GM23248 (cell line): ENCODE data around the gene SSR2. TPM values are rescaled to one million over a fixed set of nuclear protein-coding genes. Genes with fewer than 3 reads are reported as not detected.

Experiments
- DNase-seq: peaks from one replicate; pipeline ENCODE4 v3.0.0-alpha.2; 2015
- H2AFZ ChIP-seq: fragments of 200-600 bp; sonication (generic); 2 replicates; pipeline ENCODE4 v1.6.1; 2016; ENCODE audit warnings: antibody characterized with exemption
- H3F3A ChIP-seq: fragments of 200-600 bp; sonication (generic); 2 replicates; pipeline ENCODE4 v1.6.1; 2016; ENCODE audit warnings: mild to moderate bottlenecking, antibody characterized with exemption, mixed run types; ENCODE audit not compliant: insufficient read depth
- H3K27ac ChIP-seq: fragments of 200-600 bp; sonication (generic); 2 replicates; pipeline ENCODE4 v1.5.1; 2016; ENCODE audit warnings: mild to moderate bottlenecking
- H3K27me3 ChIP-seq: fragments of 200-600 bp; sonication (generic); replicated peaks from 2 replicates; pipeline ENCODE4 v1.6.1; 2016; ENCODE audit warnings: mild to moderate bottlenecking; ENCODE audit not compliant: insufficient read depth
- H3K36me3 ChIP-seq: fragments of 200-600 bp; sonication (generic); 2 replicates; pipeline ENCODE4 v1.6.1; 2016; ENCODE audit warnings: low read depth, mild to moderate bottlenecking
- H3K4me1 ChIP-seq: fragments of 200-600 bp; sonication (generic); 2 replicates; pipeline ENCODE4 v1.6.1; 2016; ENCODE audit warnings: mild to moderate bottlenecking; ENCODE audit not compliant: insufficient read depth
- H3K4me2 ChIP-seq: fragments of 200-600 bp; sonication (generic); one replicate; pipeline ENCODE4 v1.6.1; 2016; ENCODE audit warnings: mild to moderate bottlenecking; ENCODE audit not compliant: unreplicated experiment
- H3K4me3 ChIP-seq: fragments of 200-600 bp; sonication (generic); 2 replicates; pipeline ENCODE4 v1.5.1; 2016; ENCODE audit warnings: mild to moderate bottlenecking
- H3K79me2 ChIP-seq: fragments of 200-600 bp; sonication (generic); 2 replicates; pipeline ENCODE4 v1.6.1; 2016; ENCODE audit warnings: mild to moderate bottlenecking; ENCODE audit not compliant: insufficient read depth
- H3K9ac ChIP-seq: fragments of 200-600 bp; sonication (generic); 2 replicates; pipeline ENCODE4 v1.6.1; 2016; ENCODE audit warnings: mild to moderate bottlenecking
- H3K9me2 ChIP-seq: fragments of 200-600 bp; sonication (generic); 2 replicates; pipeline ENCODE4 v1.6.1; 2016; ENCODE audit warnings: mixed run types, mild to moderate bottlenecking, moderate library complexity; ENCODE audit not compliant: insufficient read depth
- H3K9me3 ChIP-seq: fragments of 200-600 bp; sonication (generic); one replicate; pipeline ENCODE4 v1.6.1; 2017; ENCODE audit warnings: low read depth
- H4K20me1 ChIP-seq: fragments of 200-600 bp; sonication (generic); 2 replicates; pipeline ENCODE4 v1.6.0; 2016; ENCODE audit not compliant: insufficient read depth
- EZH2 ChIP-seq: fragments of 200-600 bp; sonication (generic); IDR thresholded peaks from 2 replicates; pipeline ENCODE4 v1.6.1; 2018; ENCODE audit warnings: antibody characterized with exemption, mild to moderate bottlenecking; ENCODE audit not compliant: insufficient read depth, poor library complexity, severe bottlenecking
- EZH2phosphoT487 ChIP-seq: fragments of 200-600 bp; sonication (generic); IDR thresholded peaks from 2 replicates; pipeline ENCODE4 v1.6.1; 2018; ENCODE audit warnings: antibody characterized with exemption, moderate library complexity, mild to moderate bottlenecking, low read depth; ENCODE audit not compliant: insufficient read depth
- WGBS, 2 experiments: methylation state at CpG; one replicate each; pipeline ENCODE4 v1.1.6; 2015 to 2017; ENCODE audit warnings: low lambda C conversion rate in 2 of 2, low coverage in 1 of 2; ENCODE audit errors: missing lambda C conversion rate in 2 of 2; 5-methylcytosine and 5-hydroxymethylcytosine counted together
- in situ Hi-C: fragments of 300-500 bp; cut with MboI; formaldehyde crosslinking; loops from 2 replicates; pipeline ENCODE4 v1.15.0; 2020
- polyA plus RNA-seq: library from polyadenylated mRNA; unstranded; fragments of >200 nt; fragmentation: Nextera tagmentation; extraction: Ambion mirVana; gene quantifications from 2 replicates; pipeline ENCODE4 v1.2.1, GENCODE V29; 2016
- total RNA-seq: library from RNA; depleted of rRNA; stranded (reverse); fragments of >200 nt; shearing (Covaris generic); gene quantifications from 2 replicates; pipeline ENCODE4 v1.2.3, GENCODE V29; 2014

The SSR2 gene
- total and polyA plus RNA-seq, 2 experiments from 2014 or later: 318 to 695 TPM

DNA sequence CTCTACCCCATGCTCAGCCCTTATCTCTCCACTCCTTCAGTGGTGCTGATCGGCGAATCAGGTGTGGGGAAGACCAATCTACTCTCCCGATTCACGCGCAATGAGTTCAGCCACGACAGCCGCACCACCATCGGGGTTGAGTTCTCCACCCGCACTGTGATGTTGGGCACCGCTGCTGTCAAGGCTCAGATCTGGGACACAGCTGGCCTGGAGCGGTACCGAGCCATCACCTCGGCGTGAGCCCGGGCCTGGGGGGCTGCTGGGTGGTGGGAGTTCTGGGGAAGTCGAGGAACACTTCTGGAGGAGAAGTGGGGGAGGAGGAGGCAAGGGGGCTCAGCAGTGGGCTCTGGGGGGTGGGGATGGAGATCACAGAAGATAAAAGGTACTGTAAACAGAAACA is 45.1 kb upstream of the SSR2 start:
- no peak for TF ChIP-seq EZH2phosphoT487
- TF ChIP-seq EZH2: no peak
- 74% methylated on average over 16 of the region's 16 CpGs for WGBS, 2 experiments
- H2AFZ ChIP-seq: no peak overlapping the region

DNA sequence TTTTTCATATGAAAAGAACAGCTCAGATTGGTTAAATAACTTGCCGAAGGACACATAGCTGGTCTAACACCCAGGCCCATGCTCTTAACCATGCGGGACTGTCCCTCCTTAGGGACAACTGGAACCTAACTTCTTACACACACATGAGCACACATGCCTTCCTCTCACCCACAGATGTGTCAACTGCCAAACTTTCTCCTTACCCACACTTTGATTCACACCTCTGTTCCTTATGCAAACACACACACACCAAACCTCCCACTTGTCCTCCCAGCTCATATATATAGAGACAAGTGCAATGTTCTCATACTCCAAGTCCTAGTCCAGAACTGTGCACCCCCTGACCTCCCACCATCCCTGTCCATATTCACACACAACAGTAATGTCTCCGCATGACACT is 44.5 kb upstream of the SSR2 start:
- H3K4me2 ChIP-seq: no peak overlapping the region
- no peaks in the 10 kb centered on the region for H3F3A ChIP-seq
- in situ Hi-C loops: no loop called here
- H3K9me2 ChIP-seq: no peaks in the 10 kb centered on the region
- H4K20me1 ChIP-seq: no peaks in the 10 kb centered on the region
- no peak overlapping the region for H3K27ac ChIP-seq
- H3K4me3 ChIP-seq: no peak overlapping the region
- H2AFZ ChIP-seq: no peak overlapping the region
- H3K9ac ChIP-seq: no peak overlapping the region
- no peak for DNase-seq
- no peak for TF ChIP-seq EZH2phosphoT487
- TF ChIP-seq EZH2: no peak
- H3K4me1 ChIP-seq: no peaks in the 10 kb centered on the region
- no peaks in the 10 kb centered on the region for H3K79me2 ChIP-seq
- 94 to 98% methylated on average over 3 of the region's 3 CpGs for WGBS, 2 experiments
- H3K9me3 ChIP-seq: no peaks in the 10 kb centered on the region
- H3K36me3 ChIP-seq: no peaks in the 10 kb centered on the region
- H3K27me3 ChIP-seq: no peaks in the 10 kb centered on the region

More for the DNA sequence above, 45.1 kb upstream of the SSR2 start:
- no peaks in the 10 kb centered on the region for H4K20me1 ChIP-seq
- H3K4me2 ChIP-seq: no peak overlapping the region
- no peaks in the 10 kb centered on the region for H3K36me3 ChIP-seq
- no peaks in the 10 kb centered on the region for H3K9me3 ChIP-seq
- H3K27ac ChIP-seq: no peak overlapping the region
- no peak overlapping the region for H3K4me3 ChIP-seq
- DNase-seq: no peak
- no peaks in the 10 kb centered on the region for H3K9me2 ChIP-seq
- in situ Hi-C loops: no loop called here
- no peak overlapping the region for H3K9ac ChIP-seq
- no peaks in the 10 kb centered on the region for H3K79me2 ChIP-seq
- H3F3A ChIP-seq: no peaks in the 10 kb centered on the region
- no peaks in the 10 kb centered on the region for H3K4me1 ChIP-seq
- no peaks in the 10 kb centered on the region for H3K27me3 ChIP-seq

DNA sequence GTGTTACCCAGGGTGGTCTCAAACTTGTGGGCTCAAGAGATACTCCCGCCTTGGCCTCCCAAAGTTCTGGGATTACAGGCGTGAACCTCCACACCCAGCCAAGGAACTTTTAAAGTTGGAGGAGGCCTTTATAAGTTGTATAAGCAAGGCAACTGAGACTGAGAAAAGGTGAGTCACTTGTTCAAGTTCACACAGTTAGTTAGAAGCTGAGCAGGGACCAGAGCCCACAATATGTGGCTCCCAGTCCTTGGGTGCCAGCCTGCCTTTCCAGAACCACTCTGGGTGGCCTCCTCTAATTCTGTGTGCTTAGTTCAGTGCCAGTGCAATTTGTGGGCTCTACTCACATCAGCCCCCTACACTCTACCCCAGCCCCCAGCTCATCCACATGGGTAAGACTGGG is 43.9 kb upstream of the SSR2 start:
- H3K9ac ChIP-seq: no peak overlapping the region
- peak; percentile 14 for DNase-seq
- no peak overlapping the region for H2AFZ ChIP-seq
- no peaks in the 10 kb centered on the region for H4K20me1 ChIP-seq
- WGBS, 2 experiments: 100% methylated on average over 2 of the region's 2 CpGs
- in situ Hi-C loops: no loop called here
- no peak overlapping the region for H3K4me3 ChIP-seq
- no peaks in the 10 kb centered on the region for H3K9me2 ChIP-seq
- no peaks in the 10 kb centered on the region for H3K9me3 ChIP-seq
- no peaks in the 10 kb centered on the region for H3K79me2 ChIP-seq
- H3K4me1 ChIP-seq: no peaks in the 10 kb centered on the region
- no peak for TF ChIP-seq EZH2phosphoT487
- TF ChIP-seq EZH2: no peak
- H3K27ac ChIP-seq: no peak overlapping the region
- H3K4me2 ChIP-seq: no peak overlapping the region
- H3K36me3 ChIP-seq: no peaks in the 10 kb centered on the region
- H3F3A ChIP-seq: no peaks in the 10 kb centered on the region
- H3K27me3 ChIP-seq: no peaks in the 10 kb centered on the region

DNA sequence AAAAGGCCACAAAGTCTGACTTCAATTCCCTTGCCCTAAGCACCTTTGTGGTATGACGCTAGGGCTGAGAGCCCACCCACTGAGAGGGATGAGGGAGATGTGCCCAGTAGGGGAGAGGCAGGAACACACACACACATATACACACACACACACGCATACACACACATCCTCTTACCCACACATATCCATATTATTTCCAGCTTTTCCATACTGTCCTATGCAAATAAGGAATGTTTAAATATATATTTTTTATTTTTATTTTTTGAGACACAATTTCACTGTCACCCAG is 43.2 kb upstream of the SSR2 start:
- Histone ChIP-seq H3K9me3 (no peaks in the 10 kb centered on the region), H3K27me3 (no peaks in the 10 kb centered on the region), H3K79me2 (no peaks in the 10 kb centered on the region), H3K27ac (no peak overlapping the region), H3K9me2 (no peaks in the 10 kb centered on the region), H3K36me3 (no peaks in the 10 kb centered on the region), H3K9ac (no peak overlapping the region), H3K4me2 (no peak overlapping the region), H2AFZ (no peak overlapping the region), H4K20me1 (no peaks in the 10 kb centered on the region), H3K4me3 (no peak overlapping the region), H3K4me1 (no peaks in the 10 kb centered on the region), H3F3A (no peaks in the 10 kb centered on the region)
- in situ Hi-C loops: no loop called here
- DNase-seq: no peak
- WGBS, 2 experiments: 63 to 76% methylated on average over 2 of the region's 2 CpGs
- no peak for TF ChIP-seq EZH2phosphoT487
- no peak for TF ChIP-seq EZH2

DNA sequence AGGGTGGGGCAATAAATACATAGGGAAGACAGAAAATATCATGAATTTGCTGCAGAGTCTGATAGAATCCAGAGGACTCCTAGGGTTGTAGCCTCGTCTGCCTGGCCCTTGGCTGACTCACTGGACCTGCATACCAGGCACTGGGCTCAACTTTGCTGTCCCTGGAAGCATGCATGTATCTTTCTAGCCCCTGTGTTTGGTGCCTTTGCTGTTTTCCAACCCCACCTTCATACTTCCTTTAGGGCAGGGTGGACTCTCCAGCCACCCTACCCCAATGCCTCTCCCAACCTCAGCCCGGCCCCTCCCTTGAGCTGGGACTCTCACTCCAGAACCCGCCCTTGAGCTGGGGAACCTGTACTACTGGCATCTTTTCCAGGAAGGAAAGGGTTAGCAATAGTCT is 41.4 kb upstream of the SSR2 start:
- H3K79me2 ChIP-seq: no peaks in the 10 kb centered on the region
- no peaks in the 10 kb centered on the region for H3K27me3 ChIP-seq
- H2AFZ ChIP-seq: no peak overlapping the region
- H3K4me3 ChIP-seq: no peak overlapping the region
- in situ Hi-C loops: no loop called here
- H3K36me3 ChIP-seq: no peaks in the 10 kb centered on the region
- no peak overlapping the region for H3K27ac ChIP-seq
- H3K9me3 ChIP-seq: no peaks in the 10 kb centered on the region
- no peak for TF ChIP-seq EZH2
- TF ChIP-seq EZH2phosphoT487: no peak
- no peaks in the 10 kb centered on the region for H3F3A ChIP-seq
- H4K20me1 ChIP-seq: no peaks in the 10 kb centered on the region
- no peak overlapping the region for H3K9ac ChIP-seq
- H3K4me2 ChIP-seq: no peak overlapping the region
- no peaks in the 10 kb centered on the region for H3K9me2 ChIP-seq
- 66 to 67% methylated on average over 3 of the region's 3 CpGs for WGBS, 2 experiments
- DNase-seq: peak; percentile 53
- H3K4me1 ChIP-seq: no peaks in the 10 kb centered on the region
